CD4-positive, CD25-positive, alpha-beta regulatory T cell (primary cell): ENCODE results near the gene CPED1. TPM values are rescaled to one million over a fixed set of nuclear protein-coding genes. Genes with fewer than 3 reads are reported as not detected.
A peak's percentile ranks its signal among the peaks of the same experiment; 100 is the strongest.

ENCODE experiments used
- ATAC-seq, 2 donors: fragments of 150-1000 bp; cut with Tn5 transposase; one replicate each; pipeline ENCODE4 v1.10.0; 2021; ENCODE audit warnings: low read depth in 2 of 2, moderate number of reproducible peaks in 2 of 2, moderate library complexity in 1 of 2
- DNase-seq, 3 donors: peaks; one replicate each; pipeline versions ENCODE4 v3.0.0 to v3.0.0-alpha.2; 2012 to 2022; ENCODE audit warnings: mixed read lengths in 1 of 3
- H3K27ac ChIP-seq: one replicate; pipeline ENCODE4 v1.7.0; 2013; ENCODE audit warnings: mild to moderate bottlenecking, low read length; ENCODE audit not compliant: insufficient read depth, poor library complexity, severe bottlenecking
- H3K27me3 ChIP-seq: one replicate; pipeline ENCODE4 v1.7.0; 2013; ENCODE audit warnings: low read length; ENCODE audit not compliant: control insufficient read depth, insufficient read depth
- H3K36me3 ChIP-seq: one replicate; pipeline ENCODE4 v1.7.0; 2013; ENCODE audit warnings: mild to moderate bottlenecking, low read length, moderate library complexity; ENCODE audit not compliant: control insufficient read depth, insufficient read depth
- H3K4me1 ChIP-seq: 2 replicates; pipeline ENCODE4 v1.7.0; 2013; ENCODE audit warnings: mild to moderate bottlenecking, low read length; ENCODE audit not compliant: insufficient read depth, control insufficient read depth, poor library complexity, severe bottlenecking
- H3K4me3 ChIP-seq: one replicate; pipeline ENCODE4 v1.7.0; 2013; ENCODE audit warnings: low read depth, mild to moderate bottlenecking, low read length, moderate library complexity
- H3K9me3 ChIP-seq, 2 experiments: 1 replicate in 1 of 2; 2 replicates in 1 of 2; pipeline ENCODE4 v1.7.0; 2013; ENCODE audit warnings: low read length in 2 of 2, mild to moderate bottlenecking in 1 of 2, moderate library complexity in 1 of 2; ENCODE audit not compliant: control insufficient read depth in 2 of 2
- H3K27ac Mint-ChIP-seq, 3 donors: one replicate each; pipeline ENCODE4 v1.8.0; 2020 to 2022; ENCODE audit warnings: mild to moderate bottlenecking in 3 of 3, mixed read lengths in 3 of 3, moderate library complexity in 2 of 3
- H3K27me3 Mint-ChIP-seq: one replicate; pipeline ENCODE4 v1.8.0; 2022; ENCODE audit warnings: mild to moderate bottlenecking, mixed read lengths
- H3K36me3 Mint-ChIP-seq: one replicate; pipeline ENCODE4 v1.8.0; 2020; ENCODE audit warnings: mixed read lengths
- H3K4me1 Mint-ChIP-seq, 4 donors: one replicate each; pipeline ENCODE4 v1.8.0; 2020 to 2022; ENCODE audit warnings: mixed read lengths in 4 of 4, mild to moderate bottlenecking in 1 of 4
- H3K4me3 Mint-ChIP-seq, 4 donors: one replicate each; pipeline ENCODE4 v1.8.0; 2020 to 2022; ENCODE audit warnings: mild to moderate bottlenecking in 4 of 4, mixed read lengths in 4 of 4, moderate library complexity in 3 of 4
- H3K9me3 Mint-ChIP-seq, 7 donors: one replicate each; pipeline ENCODE4 v1.8.0; 2020 to 2022; ENCODE audit warnings: mixed read lengths in 7 of 7, mild to moderate bottlenecking in 3 of 7, moderate library complexity in 2 of 7
- polyA plus RNA-seq, 4 donors: library from polyadenylated mRNA; unstranded; fragments of 300-500 nt; fragmentation: Illumina TruSeq; gene quantifications; one replicate each; pipeline ENCODE4 v1.2.3, GENCODE V29; 2021
- total RNA-seq: library from RNA; stranded (reverse); gene quantifications from one replicate; pipeline ENCODE4 v1.2.3, GENCODE V29; 2022

The CPED1 gene
- total and polyA plus RNA-seq, 5 donors from 2014 or later = 0.17 to 0.24 TPM; not detected in 3

- H3K9me3 ChIP-seq = no peaks in the 10 kb centered on the region
- peaks cover 25% of the 10 kb centered on the region for H3K4me1 ChIP-seq
- no peak overlapping the region for H3K27ac ChIP-seq
- H3K27me3 ChIP-seq = peaks cover 15% of the 10 kb centered on the region
- Mint-ChIP-seq H3K27ac (peak overlapping the region in 2 of 3 donors; percentile 96 to 98), H3K27me3 (peaks cover 19% of the 10 kb centered on the region), H3K9me3 (no peaks in the 10 kb centered on the region), H3K4me1 (peaks cover 9 to 36% (median 19%) of the 10 kb centered on the region in 4 donors), H3K4me3 (peak overlapping the region; percentile 91 to 98 (median 93)), H3K36me3 (peaks cover 3% of the 10 kb centered on the region)
- peak in 1 of 3 donors; percentile 6 for DNase-seq
- H3K4me3 ChIP-seq = peak overlapping the region; percentile 98
- peaks cover 10% of the 10 kb centered on the region for H3K36me3 ChIP-seq
- no peak for ATAC-seq
Measured at GRCh38 chr7:120949393-120949911, 39.1 kb upstream of the CPED1 start.

- DNase-seq = no peak
- Histone ChIP-seq H3K27ac (peak overlapping the region; percentile 99), H3K27me3 (peaks cover 8% of the 10 kb centered on the region), H3K36me3 (peaks cover 16% of the 10 kb centered on the region), H3K4me3 (peak overlapping the region; percentile 98), H3K9me3 (no peaks in the 10 kb centered on the region), H3K4me1 (peaks cover 26% of the 10 kb centered on the region)
- Mint-ChIP-seq H3K27me3 (peaks cover 19% of the 10 kb centered on the region), H3K4me1 (peaks cover 9 to 39% (median 22%) of the 10 kb centered on the region in 4 donors), H3K4me3 (peak overlapping the region; percentile 91 to 98 (median 93)), H3K27ac (peak overlapping the region; percentile 96 to 98 (median 98)), H3K9me3 (no peaks in the 10 kb centered on the region), H3K36me3 (peaks cover 7% of the 10 kb centered on the region)
- ATAC-seq = no peak
Measured at GRCh38 chr7:120949998-120950538, 38.4 kb upstream of the CPED1 start.

GRCh38 chr7:120950539-120951308 lies 37.8 kb upstream of the CPED1 start, which contains the start of gene ING3:
Gene ING3 (plus strand): TSS chr7:120950777. CDS start chr7:120950897, 120 bp downstream.
- no peaks in the 10 kb centered on the region for H3K9me3 Mint-ChIP-seq
- Histone ChIP-seq H3K36me3 (peaks cover 22% of the 10 kb centered on the region), H3K4me3 (peak within 1 kb of the TSS; percentile 98), H3K4me1 (peaks cover 26% of the 10 kb centered on the region), H3K27me3 (peaks cover 6% of the 10 kb centered on the region), H3K27ac (peak within 1 kb of the TSS; percentile 99), H3K9me3 (no peaks in the 10 kb centered on the region)
- ATAC-seq (peak; percentile 91 to 93), DNase-seq (peak; percentile 96 to 99 (median 98))
- peak within 1 kb of the TSS; percentile 91 to 98 (median 93) for H3K4me3 Mint-ChIP-seq
- peak within 1 kb of the TSS; percentile 96 to 98 (median 98) for H3K27ac Mint-ChIP-seq
- peaks cover 11% of the 10 kb centered on the region for H3K36me3 Mint-ChIP-seq
- peaks cover 19% of the 10 kb centered on the region for H3K27me3 Mint-ChIP-seq
- H3K4me1 Mint-ChIP-seq = peaks cover 13 to 44% (median 26%) of the 10 kb centered on the region in 4 donors

- no peaks in the 10 kb centered on the region for H3K9me3 Mint-ChIP-seq
- ATAC-seq = no peak
- peaks cover 17% of the 10 kb centered on the region for H3K36me3 Mint-ChIP-seq
- H3K36me3 ChIP-seq = peaks cover 27% of the 10 kb centered on the region
- H3K4me1 ChIP-seq = peaks cover 26% of the 10 kb centered on the region
- no peak for DNase-seq
- H3K4me3 ChIP-seq = peak overlapping the region; percentile 97
- peak overlapping the region; percentile 96 to 98 (median 98) for H3K27ac Mint-ChIP-seq
- peak overlapping the region; percentile 99 for H3K27ac ChIP-seq
- peaks cover 18 to 50% (median 32%) of the 10 kb centered on the region in 4 donors for H3K4me1 Mint-ChIP-seq
- H3K9me3 ChIP-seq = no peaks in the 10 kb centered on the region
- H3K27me3 ChIP-seq = peaks cover under 1% of the 10 kb centered on the region
- H3K27me3 Mint-ChIP-seq = peaks cover 16% of the 10 kb centered on the region
- peak overlapping the region; percentile 91 to 98 (median 93) for H3K4me3 Mint-ChIP-seq
Measured at GRCh38 chr7:120951309-120951699, 37.2 kb upstream of the CPED1 start.

DNA sequence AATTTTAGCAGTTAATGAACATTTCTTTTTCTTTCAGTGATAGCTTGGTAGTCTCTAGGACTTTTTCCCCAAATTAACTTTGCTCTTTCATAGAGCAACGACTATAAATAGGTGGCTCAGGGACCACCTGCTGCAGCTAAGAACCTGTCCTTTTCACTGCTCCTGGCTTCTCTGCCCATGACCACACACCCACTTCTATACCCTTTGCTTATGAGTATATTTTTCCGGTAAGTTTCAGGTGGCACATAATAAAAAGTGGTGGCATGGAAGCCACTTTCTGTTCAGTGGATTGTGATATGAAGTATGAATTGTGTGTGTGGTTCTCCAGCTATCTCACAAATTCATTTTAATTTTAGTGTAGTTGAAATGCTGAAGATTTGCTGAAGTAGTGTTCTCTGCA lies 36.7 kb upstream of the CPED1 start:
- H3K4me3 ChIP-seq = peak overlapping the region; percentile 97
- H3K27me3 ChIP-seq = no peaks in the 10 kb centered on the region
- peak overlapping the region in 2 of 3 donors; percentile 96 to 98 for H3K27ac Mint-ChIP-seq
- no peaks in the 10 kb centered on the region for H3K9me3 Mint-ChIP-seq
- peaks cover 26% of the 10 kb centered on the region for H3K4me1 ChIP-seq
- peaks cover 13% of the 10 kb centered on the region for H3K27me3 Mint-ChIP-seq
- DNase-seq (peak in 1 of 3 donors; percentile 17), ATAC-seq (no peak)
- no peaks in the 10 kb centered on the region for H3K9me3 ChIP-seq
- peak overlapping the region; percentile 99 for H3K27ac ChIP-seq
- H3K36me3 ChIP-seq = peaks cover 32% of the 10 kb centered on the region
- H3K4me1 Mint-ChIP-seq = peaks cover 18 to 50% (median 33%) of the 10 kb centered on the region in 4 donors
- peak overlapping the region; percentile 91 to 98 (median 93) for H3K4me3 Mint-ChIP-seq
- H3K36me3 Mint-ChIP-seq = peaks cover 21% of the 10 kb centered on the region

DNA sequence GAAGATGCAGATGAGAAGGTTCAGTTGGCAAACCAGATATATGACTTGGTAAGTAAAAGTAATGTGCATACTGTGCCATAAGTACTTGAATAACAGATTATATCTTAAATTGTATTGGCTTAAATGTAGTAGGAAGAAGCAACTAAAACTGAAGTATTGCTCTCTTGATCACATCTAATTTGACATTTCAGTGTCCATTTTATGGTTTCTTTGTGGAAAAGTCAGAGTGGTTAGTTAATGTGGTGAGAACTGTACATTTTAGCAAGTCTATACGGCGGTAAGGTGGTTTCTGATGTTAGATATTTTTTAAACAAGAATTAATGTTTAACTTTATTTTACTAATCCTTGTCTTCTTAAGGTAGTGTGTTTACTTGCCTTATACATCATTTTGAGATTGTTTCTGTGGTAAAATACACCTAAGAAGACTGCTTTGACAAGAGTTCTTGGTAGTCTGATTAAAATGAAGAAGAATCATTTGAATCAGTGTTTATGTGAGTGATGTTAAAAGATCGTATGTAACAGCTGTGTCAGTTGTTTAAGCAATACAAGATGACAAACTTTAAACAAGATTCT lies 32.8 kb upstream of the CPED1 start:
- Histone ChIP-seq H3K4me1 (peaks cover 23% of the 10 kb centered on the region), H3K27ac (no peak overlapping the region), H3K4me3 (peak overlapping the region; percentile 38), H3K36me3 (peaks cover 41% of the 10 kb centered on the region), H3K27me3 (no peaks in the 10 kb centered on the region), H3K9me3 (no peaks in the 10 kb centered on the region)
- H3K4me1 Mint-ChIP-seq = peaks cover 23 to 49% (median 31%) of the 10 kb centered on the region in 4 donors
- no peak overlapping the region for H3K4me3 Mint-ChIP-seq
- DNase-seq = peak in 1 of 3 donors; percentile 34
- peaks cover 3% of the 10 kb centered on the region for H3K27me3 Mint-ChIP-seq
- H3K9me3 Mint-ChIP-seq = no peaks in the 10 kb centered on the region
- H3K27ac Mint-ChIP-seq = peak overlapping the region in 1 of 3 donors; percentile 49
- peaks cover 42% of the 10 kb centered on the region for H3K36me3 Mint-ChIP-seq
- no peak for ATAC-seq

DNA sequence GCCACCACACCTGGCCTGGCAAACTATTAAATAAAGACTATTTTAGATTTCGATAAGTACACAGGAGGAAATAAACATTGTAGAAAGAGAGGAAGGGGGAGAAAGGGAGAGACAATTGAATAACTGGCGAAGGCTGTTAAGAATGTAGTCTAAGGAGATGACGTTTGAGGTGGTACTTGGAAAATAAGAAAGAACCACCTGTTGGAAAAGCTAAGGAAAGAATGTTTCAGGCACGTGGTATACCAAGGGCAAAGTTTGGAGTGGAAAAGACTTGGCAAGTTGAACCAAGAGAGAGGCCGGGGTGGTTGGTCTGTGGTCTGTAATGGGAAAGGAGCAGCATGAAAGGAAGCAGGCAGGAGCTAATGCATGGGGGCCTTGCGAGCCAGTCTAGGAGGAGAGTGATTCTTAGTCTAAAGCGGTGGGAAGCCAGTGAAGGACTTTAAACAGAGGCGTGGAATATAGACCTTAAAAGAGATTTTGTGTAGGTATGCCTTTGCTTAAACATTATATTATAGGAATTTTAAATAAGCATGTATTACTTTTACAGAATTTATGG lies 28.5 kb upstream of the CPED1 start:
- no peaks in the 10 kb centered on the region for H3K4me1 ChIP-seq
- H3K36me3 ChIP-seq = peaks cover 32% of the 10 kb centered on the region
- H3K27me3 ChIP-seq = no peaks in the 10 kb centered on the region
- Mint-ChIP-seq H3K36me3 (peaks cover 42% of the 10 kb centered on the region), H3K4me1 (peaks cover 30 to 42% (median 40%) of the 10 kb centered on the region in 4 donors), H3K9me3 (no peaks in the 10 kb centered on the region), H3K4me3 (no peak overlapping the region), H3K27ac (peak overlapping the region in 1 of 3 donors; percentile 74), H3K27me3 (no peaks in the 10 kb centered on the region)
- no peak overlapping the region for H3K27ac ChIP-seq
- H3K9me3 ChIP-seq = no peaks in the 10 kb centered on the region
- ATAC-seq (no peak), DNase-seq (no peak)
- no peak overlapping the region for H3K4me3 ChIP-seq
